ENCODE measurements around the gene ARSG. TPM values are rescaled to one million over a fixed set of nuclear protein-coding genes. Genes with fewer than 3 reads are reported as not detected.

ARSG gene
- total and polyA plus RNA-seq, 2 donors (not counting 3 experiments of a cell fraction or from before 2014, with no cell fraction given), result 3.9 to 7.0 TPM

- no peak for DNase-seq (ENCODE audit: low read depth, low spot score)
- no peak overlapping the region for H3K27ac ChIP-seq (ENCODE audit: insufficient read depth, low read depth, low read length)
- no peak overlapping the region for H3K4me2 ChIP-seq (ENCODE audit: insufficient read depth, low read length)
- no peaks in the 10 kb centered on the region for H3K9me3 ChIP-seq (replicated peaks; ENCODE audit: control insufficient read depth, insufficient read depth, low read length)
- no peaks in the 10 kb centered on the region for H4K20me1 ChIP-seq (replicated peaks; ENCODE audit: control insufficient read depth, extremely low read depth, insufficient read depth, low read length)
- peaks cover 18 to 53% of the 10 kb centered on the region in 2 experiments for H3K36me3 ChIP-seq (ENCODE audit: control insufficient read depth in 2 of 2, extremely low read depth in 1 of 2, insufficient read depth in 2 of 2, low read length in 2 of 2)
- TF ChIP-seq FOS (IDR thresholded peaks at IDR 0.05; ENCODE audit: borderline replicate concordance, insufficient read depth, low read length) (no peak), MYC (IDR thresholded peaks at IDR 0.05; ENCODE audit: low read depth, low read length) (no peak), POLR2AphosphoS5 (IDR thresholded peaks at IDR 0.05; ENCODE audit: insufficient read depth, low read depth, low read length) (no peak), POLR2A (IDR thresholded peaks at IDR 0.05; ENCODE audit: low read depth, low read length) (no peak), EZH2 (IDR thresholded peaks at IDR 0.05; ENCODE audit: borderline replicate concordance, low read depth, low read length, severe bottlenecking) (no peak), JUN (IDR thresholded peaks at IDR 0.05; ENCODE audit: borderline replicate concordance, insufficient read depth, insufficient read length, low read depth) (no peak), GATA2 (IDR thresholded peaks at IDR 0.05; ENCODE audit: insufficient read depth, insufficient read length, low read depth, low read length) (no peak), CTCF (IDR thresholded peaks at IDR 0.05; ENCODE audit: extremely low read depth in 1 of 2, insufficient read depth in 1 of 2, low read depth in 1 of 2, low read length in 2 of 2) (no peak)
- dilution Hi-C loops (cut with MboI; ENCODE audit: extremely low pct_ligation_motif_present, low sequenced_read_pairs) (no loop called here), intact Hi-C loops (cut with micrococcal nuclease) (no loop called here)
- peaks cover 4% of the 10 kb centered on the region for H3K4me1 ChIP-seq (ENCODE audit: control insufficient read depth, extremely low read depth, insufficient read depth, low read length)
- H2AFZ ChIP-seq (ENCODE audit: low read depth, low read length), result no peak overlapping the region
- POLR2A ChIA-PET, result no interaction called here
- no peaks in the 10 kb centered on the region for H3K79me2 ChIP-seq (ENCODE audit: control insufficient read depth, insufficient read depth, low read length)
- BruUV-seq (replicated peaks), result no TSS peak
- no peaks in the 10 kb centered on the region for H3K27me3 ChIP-seq (ENCODE audit: control insufficient read depth in 2 of 2, insufficient read depth in 2 of 2, low read length in 2 of 2)
- no peak for FAIRE-seq
- H3K4me3 ChIP-seq (replicated peaks in 1 of 3; ENCODE audit: insufficient read depth in 1 of 3, low read depth in 1 of 3, low read length in 3 of 3), result no peak overlapping the region
- no peak overlapping the region for H3K9ac ChIP-seq (replicated peaks; ENCODE audit: extremely low read depth, insufficient read depth, low read length)
- H3K9me1 ChIP-seq (replicated peaks; ENCODE audit: control insufficient read depth, extremely low read depth, insufficient read depth, low read length), result no peaks in the 10 kb centered on the region
- CTCF ChIA-PET, result interaction anchor here (0.6 to 2.2 kb wide), 11 partner anchors 9 to 231 kb away, joined by 3 to 20 read pairs (median 4); partner anchors contain the start of genes AMZ2 and WIPI1
Measured at GRCh38 chr17:68432086-68432864, 141.0 kb downstream of the ARSG start.
